ENCODE data around the gene PFKP.

Gene PFKP

GRCh38 chr10:3076138-3076537 lies 8.8 kb downstream of the PFKP start:
- no peak for DNase-seq (ENCODE audit: low read depth in 2 of 2)
- no peak overlapping the region for H3K4me3 ChIP-seq (replicated peaks in 1 of 2; ENCODE audit: low read depth in 2 of 2, low read length in 2 of 2)
- no peak for TF ChIP-seq CTCF (IDR thresholded peaks at IDR 0.05; ENCODE audit: low read depth, low read length)

GRCh38 chr10:3077509-3077908 lies 10.2 kb downstream of the PFKP start:
- no peak for DNase-seq (ENCODE audit: low read depth in 2 of 2)
- TF ChIP-seq CTCF (IDR thresholded peaks at IDR 0.05; ENCODE audit: low read depth, low read length) = no peak
- H3K4me3 ChIP-seq (replicated peaks in 1 of 2; ENCODE audit: low read depth in 2 of 2, low read length in 2 of 2) = no peak overlapping the region

GRCh38 chr10:3077940-3078630 lies 10.7 kb downstream of the PFKP start:
- DNase-seq (ENCODE audit: low read depth in 2 of 2) = no peak
- no peak overlapping the region for H3K4me3 ChIP-seq (replicated peaks in 1 of 2; ENCODE audit: low read depth in 2 of 2, low read length in 2 of 2)
- TF ChIP-seq CTCF (IDR thresholded peaks at IDR 0.05; ENCODE audit: low read depth, low read length) = no peak

- no peak for DNase-seq (ENCODE audit: low read depth in 2 of 2)
- TF ChIP-seq CTCF (IDR thresholded peaks at IDR 0.05; ENCODE audit: low read depth, low read length) = no peak
- H3K4me3 ChIP-seq (replicated peaks in 1 of 2; ENCODE audit: low read depth in 2 of 2, low read length in 2 of 2) = no peak overlapping the region
These were observed 14.1 kb downstream of the PFKP start for GRCh38 chr10:3081383-3081981.

GRCh38 chr10:3082290-3082689 lies 14.9 kb downstream of the PFKP start:
- no peak for TF ChIP-seq CTCF (IDR thresholded peaks at IDR 0.05; ENCODE audit: low read depth, low read length)
- no peak for DNase-seq (ENCODE audit: low read depth in 2 of 2)
- H3K4me3 ChIP-seq (replicated peaks in 1 of 2; ENCODE audit: low read depth in 2 of 2, low read length in 2 of 2) = no peak overlapping the region

GRCh38 chr10:3085785-3086567 lies 18.6 kb downstream of the PFKP start:
- no peak for DNase-seq (ENCODE audit: low read depth in 2 of 2)
- TF ChIP-seq CTCF (IDR thresholded peaks at IDR 0.05; ENCODE audit: low read depth, low read length) = no peak
- H3K4me3 ChIP-seq (replicated peaks in 1 of 2; ENCODE audit: low read depth in 2 of 2, low read length in 2 of 2) = no peak overlapping the region

Data from cardiac fibroblast (primary cell).